ENCODE results near the gene STK26. TPM values are rescaled to one million over a fixed set of nuclear protein-coding genes. Genes with fewer than 3 reads are reported as not detected.

Gene STK26
- total and polyA plus RNA-seq, 2 experiments from 2014 or later, result 65.2 to 110 TPM

GRCh38 chrX:132101206-132101605, 78.1 kb downstream of the STK26 start (continued):
- no peak for TF ChIP-seq ETS1 (IDR thresholded peaks at IDR 0.05)
- no peak for TF ChIP-seq ZNF331 (CRISPR knock-in tag; IDR thresholded peaks at IDR 0.05; ENCODE audit: low read depth)
- no peak for TF ChIP-seq CREB1 (CRISPR knock-in tag; IDR thresholded peaks at IDR 0.05; ENCODE audit: low read depth)
- TF ChIP-seq STAT1 (IDR thresholded peaks at IDR 0.05; ENCODE audit: unreplicated experiment), result no peak
- TF ChIP-seq CTCF (conservative IDR thresholded peaks at IDR 0.05; ENCODE audit: low read depth in 2 of 2), result no peak
- no peak for TF ChIP-seq EZH2phosphoT487 (IDR thresholded peaks at IDR 0.05; ENCODE audit: unreplicated experiment)
- TF ChIP-seq POLR2AphosphoS5 (IDR thresholded peaks at IDR 0.05; ENCODE audit: low read depth), result no peak

GRCh38 chrX:132101799-132102198, 78.7 kb downstream of the STK26 start:
- H3K27me3 ChIP-seq (ENCODE audit: insufficient read depth), result no peaks in the 10 kb centered on the region
- no peaks in the 10 kb centered on the region for H3F3A ChIP-seq (replicated peaks; ENCODE audit: low read depth)
- no peak for DNase-seq (ENCODE audit: low spot score)
- no peak overlapping the region for H3K4me3 ChIP-seq
- no peak overlapping the region for H2AFZ ChIP-seq
- no peaks in the 10 kb centered on the region for H3K4me1 Mint-ChIP-seq
- TF ChIP-seq CTCF (conservative IDR thresholded peaks at IDR 0.05; ENCODE audit: low read depth in 2 of 2), result no peak
- no peak for TF ChIP-seq EZH2phosphoT487 (IDR thresholded peaks at IDR 0.05; ENCODE audit: unreplicated experiment)
- no peak for TF ChIP-seq NANOG (IDR thresholded peaks at IDR 0.05; ENCODE audit: borderline replicate concordance)
- no peak for TF ChIP-seq STAT1 (IDR thresholded peaks at IDR 0.05; ENCODE audit: unreplicated experiment)
- no peak for TF ChIP-seq ZNF462 (CRISPR knock-in tag; IDR thresholded peaks at IDR 0.05)
- no peak for TF ChIP-seq EZH2 (IDR thresholded peaks at IDR 0.05; ENCODE audit: low read depth, unreplicated experiment)
- H3K4me1 ChIP-seq (ENCODE audit: insufficient read depth), result no peaks in the 10 kb centered on the region
- no peak overlapping the region for H3K27ac Mint-ChIP-seq
- no peaks in the 10 kb centered on the region for H4K20me1 ChIP-seq (replicated peaks; ENCODE audit: insufficient read depth)
- no peak overlapping the region for H3K4me2 ChIP-seq
- H3K36me3 ChIP-seq (ENCODE audit: insufficient read depth), result no peaks in the 10 kb centered on the region
- H3K36me3 Mint-ChIP-seq (ENCODE audit: low read depth), result no peaks in the 10 kb centered on the region
- H3K27ac ChIP-seq (ENCODE audit: low read depth), result no peak overlapping the region
- H3K79me2 ChIP-seq (replicated peaks; ENCODE audit: insufficient read depth), result no peaks in the 10 kb centered on the region
- no peaks in the 10 kb centered on the region for H3K9me2 ChIP-seq (ENCODE audit: insufficient read depth)
- H3K4me3 Mint-ChIP-seq, result no peak overlapping the region
- no peaks in the 10 kb centered on the region for H3K9me3 Mint-ChIP-seq
- peak; percentile 52; the same call in 2 of the 3 replicates for ATAC-seq
- no peaks in the 10 kb centered on the region for H3K27me3 Mint-ChIP-seq (ENCODE audit: insufficient read depth, low read depth, poor library complexity)

All from GM23338 (cell line).